ENCODE data around the gene ZNF302.

- TF ChIP-seq, protein P1, sequence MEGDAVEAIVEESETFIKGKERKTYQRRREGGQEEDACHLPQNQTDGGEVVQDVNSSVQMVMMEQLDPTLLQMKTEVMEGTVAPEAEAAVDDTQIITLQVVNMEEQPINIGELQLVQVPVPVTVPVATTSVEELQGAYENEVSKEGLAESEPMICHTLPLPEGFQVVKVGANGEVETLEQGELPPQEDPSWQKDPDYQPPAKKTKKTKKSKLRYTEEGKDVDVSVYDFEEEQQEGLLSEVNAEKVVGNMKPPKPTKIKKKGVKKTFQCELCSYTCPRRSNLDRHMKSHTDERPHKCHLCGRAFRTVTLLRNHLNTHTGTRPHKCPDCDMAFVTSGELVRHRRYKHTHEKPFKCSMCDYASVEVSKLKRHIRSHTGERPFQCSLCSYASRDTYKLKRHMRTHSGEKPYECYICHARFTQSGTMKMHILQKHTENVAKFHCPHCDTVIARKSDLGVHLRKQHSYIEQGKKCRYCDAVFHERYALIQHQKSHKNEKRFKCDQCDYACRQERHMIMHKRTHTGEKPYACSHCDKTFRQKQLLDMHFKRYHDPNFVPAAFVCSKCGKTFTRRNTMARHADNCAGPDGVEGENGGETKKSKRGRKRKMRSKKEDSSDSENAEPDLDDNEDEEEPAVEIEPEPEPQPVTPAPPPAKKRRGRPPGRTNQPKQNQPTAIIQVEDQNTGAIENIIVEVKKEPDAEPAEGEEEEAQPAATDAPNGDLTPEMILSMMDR (IDR thresholded peaks at IDR 0.05; ENCODE audit: low read depth, low read length, missing input control), result no peak
- TF ChIP-seq FOXA1 (IDR thresholded peaks at IDR 0.05), result no peak
- no peak for TF ChIP-seq TAF1 (conservative IDR thresholded peaks at IDR 0.05)
- TF ChIP-seq EGR1 (IDR thresholded peaks at IDR 0.05; ENCODE audit: low read depth in 2 of 2), result no peak
- TF ChIP-seq RXRA (IDR thresholded peaks at IDR 0.05), result no peak
- TF ChIP-seq YY1 (IDR thresholded peaks at IDR 0.05), result no peak
- TF ChIP-seq RAD21 (IDR thresholded peaks at IDR 0.05), result no peak
- TF ChIP-seq SP1 (IDR thresholded peaks at IDR 0.05), result no peak
- TF ChIP-seq JUND (IDR thresholded peaks at IDR 0.05), result no peak
- TF ChIP-seq ZBTB33 (IDR thresholded peaks at IDR 0.05), result no peak
Measured at GRCh38 chr19:34651747-34652146, 25.7 kb upstream of the ZNF302 start.
